Stimulated activated CD4-positive, alpha-beta T cell treated with anti-CD3 and anti-CD28 coated beads, Interleukin-4, amount 100 ng/mL, for 24 hours (primary cell): ENCODE measurements around the gene ELL.
A peak's percentile ranks its signal among the peaks of the same experiment; 100 is the strongest.

Source experiments
- DNase-seq: peaks from one replicate; pipeline ENCODE4 v3.0.0-alpha.2; 2020

ELL gene

GRCh38 chr19:18431351-18432197, 90.3 kb downstream of the ELL start:
- no peak for DNase-seq

- no peak for DNase-seq
Measured at GRCh38 chr19:18430417-18431144, 91.3 kb downstream of the ELL start.

- DNase-seq = no peak
Measured at GRCh38 chr19:18429717-18430416, 92.0 kb downstream of the ELL start.

GRCh38 chr19:18428787-18429674, 92.8 kb downstream of the ELL start:
- DNase-seq = peak; percentile 75

- DNase-seq = no peak
Measured at GRCh38 chr19:18428173-18428786, 93.6 kb downstream of the ELL start.

- DNase-seq = no peak
Measured at GRCh38 chr19:18427743-18428113, 94.1 kb downstream of the ELL start.

GRCh38 chr19:18427080-18427742, 94.7 kb downstream of the ELL start:
- no peak for DNase-seq

- DNase-seq = no peak
Measured at GRCh38 chr19:18426416-18426767, 95.5 kb downstream of the ELL start.

GRCh38 chr19:18425515-18426415, 96.1 kb downstream of the ELL start:
- no peak for DNase-seq

GRCh38 chr19:18424890-18425514, 96.9 kb downstream of the ELL start:
- DNase-seq = no peak

- DNase-seq = no peak
Measured at GRCh38 chr19:18424122-18424889, 97.6 kb downstream of the ELL start.

- DNase-seq = no peak
Measured at GRCh38 chr19:18423258-18424020, 98.4 kb downstream of the ELL start.

GRCh38 chr19:18422530-18423191, 99.2 kb downstream of the ELL start:
- DNase-seq = no peak

GRCh38 chr19:18421371-18421959, 100.4 kb downstream of the ELL start:
- no peak for DNase-seq

- DNase-seq = no peak
Measured at GRCh38 chr19:18420930-18421329, 100.9 kb downstream of the ELL start.

GRCh38 chr19:18419699-18420460, 102.0 kb downstream of the ELL start:
- DNase-seq = peak; percentile 58
